SK-N-MC (cell line): Measurements from ENCODE around the gene CNPY4.
"Not testable (repeated sequence)": the region's sequence is repeated elsewhere in the genome, so short reads cannot be mapped to it uniquely, and the experiment has no call there.

Experiments used
- DNase-seq: peaks from one replicate; pipeline ENCODE4 v3.0.0-alpha.2; 2011; ENCODE audit warnings: low read depth, low spot score
- H3K27ac ChIP-seq: fragments of 200-600 bp; sonication (generic); 2 replicates; pipeline ENCODE4 v1.5.1; 2016; ENCODE audit warnings: mixed run types
- H3K36me3 ChIP-seq: fragments of 200-600 bp; sonication (generic); 2 replicates; pipeline ENCODE4 v1.6.1; 2017; ENCODE audit warnings: antibody characterized with exemption, low read length, mixed read lengths; ENCODE audit not compliant: insufficient read depth
- H3K4me3 ChIP-seq: fragments of 200-600 bp; sonication (generic); 2 replicates; pipeline ENCODE4 v1.5.1; 2016
- H3K9ac ChIP-seq: fragments of 200-600 bp; sonication (generic); 2 replicates; pipeline ENCODE4 v1.8.0; 2017; ENCODE audit warnings: mixed run types, mixed read lengths; ENCODE audit not compliant: insufficient read length
- H3K9me3 ChIP-seq: fragments of 200-600 bp; sonication (generic); 2 replicates; pipeline ENCODE4 v1.6.1; 2017; ENCODE audit warnings: low read depth, mild to moderate bottlenecking, antibody characterized with exemption, low read length, moderate library complexity, mixed read lengths
- EZH2 ChIP-seq: fragments of 200-600 bp; sonication (generic); IDR thresholded peaks from one replicate; pipeline ENCODE4 v1.6.1; 2017; ENCODE audit warnings: antibody characterized with exemption
- FOXP2 ChIP-seq: optimal IDR thresholded peaks from 2 replicates; pipeline ENCODE3; 2011; ENCODE audit warnings: mild to moderate bottlenecking, moderate library complexity; ENCODE audit not compliant: insufficient read depth; ENCODE audit errors: extremely low read length, control extremely low read depth
- POLR2AphosphoS5 ChIP-seq: IDR thresholded peaks from 2 replicates; pipeline ENCODE4 v1.6.1; 2012; ENCODE audit warnings: mild to moderate bottlenecking, low read depth, low read length, borderline replicate concordance

The CNPY4 gene

GRCh38 chr7:100128637-100128963, 9.2 kb downstream of the CNPY4 start:
- no peak overlapping the region; the same call in 1 of the 2 replicates for H3K4me3 ChIP-seq

GRCh38 chr7:100130220-100130607, 10.8 kb downstream of the CNPY4 start:
- not testable (repeated sequence) for H3K4me3 ChIP-seq, H3K27ac ChIP-seq, DNase-seq, H3K9me3 ChIP-seq, H3K36me3 ChIP-seq, H3K9ac ChIP-seq

More at GRCh38 chr7:100128637-100128963, 9.2 kb downstream of the CNPY4 start:
- Histone ChIP-seq H3K27ac (no peak overlapping the region), H3K9ac (no peak overlapping the region), H3K36me3 (no peaks in the 10 kb centered on the region), H3K9me3 (no peaks in the 10 kb centered on the region)
- no peak for DNase-seq
- TF ChIP-seq POLR2AphosphoS5 (no peak), FOXP2 (no peak), EZH2 (no peak)

GRCh38 chr7:100130608-100131453, 11.4 kb downstream of the CNPY4 start:
- no peak for TF ChIP-seq EZH2
- no peak for TF ChIP-seq POLR2AphosphoS5
- no peak for TF ChIP-seq FOXP2
- peak overlapping the region; percentile 35 for H3K9ac ChIP-seq
- H3K36me3 ChIP-seq, result no peaks in the 10 kb centered on the region
- no peaks in the 10 kb centered on the region for H3K9me3 ChIP-seq
- no peak for DNase-seq
- H3K4me3 ChIP-seq, result peak overlapping the region; percentile 70
- no peak overlapping the region for H3K27ac ChIP-seq

GRCh38 chr7:100132126-100132525, 12.7 kb downstream of the CNPY4 start:
- H3K4me3 ChIP-seq, result no peak overlapping the region
- H3K9me3 ChIP-seq, result no peaks in the 10 kb centered on the region
- no peak for DNase-seq
- TF ChIP-seq POLR2AphosphoS5 (no peak), EZH2 (no peak), FOXP2 (no peak)
- H3K36me3 ChIP-seq, result no peaks in the 10 kb centered on the region
- H3K9ac ChIP-seq, result no peak overlapping the region
- H3K27ac ChIP-seq, result no peak overlapping the region

- TF ChIP-seq FOXP2, result no peak
- TF ChIP-seq POLR2AphosphoS5, result no peak
- TF ChIP-seq EZH2, result no peak
- H3K9ac ChIP-seq, result no peak overlapping the region
- no peaks in the 10 kb centered on the region for H3K36me3 ChIP-seq
- no peak for DNase-seq
- H3K4me3 ChIP-seq, result no peak overlapping the region
- H3K27ac ChIP-seq, result no peak overlapping the region
- no peaks in the 10 kb centered on the region for H3K9me3 ChIP-seq
Measured at GRCh38 chr7:100132697-100133151, 13.3 kb downstream of the CNPY4 start.

GRCh38 chr7:100137851-100138760, 18.7 kb downstream of the CNPY4 start:
- H3K9ac ChIP-seq, result no peak overlapping the region
- DNase-seq, result no peak

GRCh38 chr7:100141555-100141949, 22.1 kb downstream of the CNPY4 start:
- H3K27ac ChIP-seq, result no peak overlapping the region

More at GRCh38 chr7:100137851-100138760, 18.7 kb downstream of the CNPY4 start:
- H3K27ac ChIP-seq, result no peak overlapping the region
- no peaks in the 10 kb centered on the region for H3K9me3 ChIP-seq
- TF ChIP-seq EZH2, result no peak
- no peak overlapping the region for H3K4me3 ChIP-seq
- H3K36me3 ChIP-seq, result no peaks in the 10 kb centered on the region

GRCh38 chr7:100142461-100142860, 23.0 kb downstream of the CNPY4 start:
- H3K36me3 ChIP-seq, result no peaks in the 10 kb centered on the region
- no peak overlapping the region for H3K4me3 ChIP-seq
- no peak overlapping the region for H3K9ac ChIP-seq
- TF ChIP-seq EZH2 (no peak), POLR2AphosphoS5 (no peak), FOXP2 (no peak)
- DNase-seq, result no peak
- H3K27ac ChIP-seq, result no peak overlapping the region
- no peaks in the 10 kb centered on the region for H3K9me3 ChIP-seq

More at GRCh38 chr7:100141555-100141949, 22.1 kb downstream of the CNPY4 start:
- no peak overlapping the region for H3K9ac ChIP-seq
- TF ChIP-seq FOXP2, result no peak
- no peak for TF ChIP-seq EZH2
- TF ChIP-seq POLR2AphosphoS5, result no peak
- H3K9me3 ChIP-seq, result no peaks in the 10 kb centered on the region
- H3K36me3 ChIP-seq, result no peaks in the 10 kb centered on the region
- H3K4me3 ChIP-seq, result no peak overlapping the region
- no peak for DNase-seq

GRCh38 chr7:100146350-100146749, 26.9 kb downstream of the CNPY4 start:
- DNase-seq, H3K27ac ChIP-seq, H3K9me3 ChIP-seq, H3K9ac ChIP-seq, H3K4me3 ChIP-seq, H3K36me3 ChIP-seq: not testable (repeated sequence)
